GM18868 (cell line): ENCODE results near the gene NPVF.

Experiments
- ATAC-seq: cut with Tn5 transposase; IDR thresholded peaks from one replicate; pipeline ENCODE4 v1.9.1; 2021; ENCODE audit warnings: mild to moderate bottlenecking, moderate library complexity; ENCODE audit not compliant: unreplicated experiment

Gene NPVF

GRCh38 chr7:25235471-25235870 is 7.2 kb upstream of the NPVF start:
- ATAC-seq: no peak

DNA sequence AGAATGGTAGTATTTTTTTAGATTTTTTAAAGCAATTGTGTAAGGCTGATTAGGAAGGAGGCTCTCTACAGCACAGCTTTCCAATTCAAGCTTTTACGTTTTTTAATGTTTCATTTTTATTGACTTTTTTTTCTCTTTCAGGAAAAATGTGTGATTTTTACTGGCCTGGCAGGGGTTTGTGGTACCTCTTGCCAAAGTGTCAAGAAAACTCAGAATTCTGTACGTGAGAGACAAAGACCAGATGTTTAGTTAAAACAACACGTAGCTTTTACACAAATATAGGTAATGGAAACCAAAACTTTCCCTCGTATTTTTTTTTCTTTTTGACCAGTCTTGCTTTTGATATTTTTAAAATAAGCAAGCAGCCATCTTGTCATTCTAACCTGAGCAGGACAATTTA is 6.0 kb upstream of the NPVF start:
- no peak for ATAC-seq

- no peak for ATAC-seq
Measured at GRCh38 chr7:25223206-25223605, 5.1 kb downstream of the NPVF start.

GRCh38 chr7:25222666-25223065 is 5.6 kb downstream of the NPVF start:
- ATAC-seq: no peak

DNA sequence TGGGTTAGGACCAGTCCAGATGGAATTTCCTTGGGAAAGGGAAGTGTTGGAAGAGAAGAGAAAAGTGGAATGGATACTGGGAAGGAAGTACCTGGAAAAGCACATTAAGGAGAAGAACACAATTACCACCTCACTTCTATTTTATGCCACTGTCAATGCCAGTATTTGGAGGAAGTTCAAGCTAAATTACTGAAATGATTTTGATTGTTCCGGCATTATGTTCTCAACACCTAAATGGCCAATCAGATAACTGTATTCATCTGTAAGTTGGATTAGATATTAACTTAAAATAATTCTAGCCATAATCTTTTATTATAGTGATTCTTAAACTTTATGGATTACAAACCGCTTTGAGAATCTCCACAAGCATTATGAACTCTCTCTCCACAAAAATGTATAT is 7.3 kb downstream of the NPVF start:
- ATAC-seq: no peak

GRCh38 chr7:25218191-25218590 is 10.1 kb downstream of the NPVF start:
- ATAC-seq: no peak

DNA sequence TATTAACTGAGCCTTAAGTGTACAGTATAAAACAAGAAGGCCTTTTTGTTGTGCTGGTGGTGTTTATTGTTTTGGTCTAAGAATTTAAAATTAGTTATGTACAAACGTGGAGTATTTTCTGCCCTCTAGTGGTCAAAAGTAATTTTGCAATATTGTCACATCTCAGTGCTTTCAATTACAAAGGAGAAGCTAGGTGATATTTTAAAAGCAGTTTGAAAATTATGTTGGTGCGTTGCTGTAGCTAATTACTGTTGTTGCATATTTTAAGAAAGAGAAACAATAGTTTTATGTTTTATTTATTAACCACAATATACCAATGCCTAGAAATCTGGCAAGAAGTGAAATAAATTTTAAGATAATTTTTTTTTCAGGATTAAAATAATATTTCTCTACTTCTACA is 11.4 kb downstream of the NPVF start:
- no peak for ATAC-seq

GRCh38 chr7:25215694-25216335 is 12.5 kb downstream of the NPVF start:
- ATAC-seq: no peak

- no peak for ATAC-seq
Measured at GRCh38 chr7:25208525-25209221, 19.6 kb downstream of the NPVF start.

DNA sequence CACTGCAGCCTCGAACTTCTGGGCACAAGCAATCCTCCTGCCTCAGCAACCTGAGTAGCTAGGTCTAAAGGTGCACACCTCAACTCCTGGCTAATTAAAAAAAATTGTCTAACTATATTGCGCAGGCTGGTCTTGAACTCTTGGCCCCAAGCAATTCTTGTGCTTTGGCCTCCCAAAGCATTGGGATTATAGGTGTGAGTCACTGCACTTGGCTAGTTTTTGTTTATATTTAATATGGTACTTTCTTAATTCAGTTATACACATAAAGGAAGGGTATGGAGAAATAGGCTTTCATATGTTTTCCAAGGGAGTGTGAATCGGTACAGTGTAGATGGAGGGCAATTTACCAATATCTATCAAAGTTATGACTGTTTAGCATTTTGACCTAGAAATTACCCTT is 20.4 kb downstream of the NPVF start:
- ATAC-seq: no peak

GRCh38 chr7:25206765-25207164 is 21.5 kb downstream of the NPVF start:
- ATAC-seq: no peak

DNA sequence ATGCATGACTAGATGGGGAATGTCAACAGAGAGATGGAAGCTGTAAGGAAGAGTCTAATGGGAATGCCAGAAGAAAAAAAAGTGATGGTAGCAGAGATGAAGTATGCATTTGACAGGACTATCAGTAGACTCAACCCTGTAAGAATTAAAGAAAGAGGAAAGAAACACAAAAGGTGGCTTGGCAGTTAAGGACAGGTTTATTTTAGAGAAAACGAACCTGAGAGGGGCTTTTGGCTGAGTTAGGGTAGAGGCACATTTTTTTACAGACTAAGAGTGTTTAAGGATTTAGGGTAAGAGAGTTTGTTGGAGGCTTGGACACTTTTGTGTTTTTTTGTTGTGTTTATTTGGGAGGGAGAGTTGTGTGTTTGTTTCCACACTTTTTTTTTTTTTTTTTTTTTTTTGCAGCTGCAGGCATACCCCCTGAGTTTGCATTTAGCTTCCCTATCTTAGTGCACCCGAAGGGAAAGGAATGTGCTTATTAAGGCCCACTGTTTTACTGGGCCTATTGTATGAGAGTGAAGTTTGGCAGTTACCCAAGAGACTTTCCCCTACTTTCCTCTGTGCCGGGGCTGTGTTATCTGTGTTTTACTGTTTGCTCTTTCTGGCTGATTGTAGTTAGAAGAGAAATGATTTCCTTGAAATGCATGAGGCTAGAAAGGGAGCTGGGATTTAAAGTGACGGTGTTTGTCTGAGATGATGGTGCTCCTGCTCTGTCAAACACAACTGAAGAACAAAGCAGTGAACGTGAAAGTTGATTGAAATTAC is 32.0 kb downstream of the NPVF start:
- ATAC-seq: no peak

- no peak for ATAC-seq
Measured at GRCh38 chr7:25194036-25194435, 34.2 kb downstream of the NPVF start.

- no peak for ATAC-seq
Measured at GRCh38 chr7:25192043-25192442, 36.2 kb downstream of the NPVF start.

- no peak for ATAC-seq
Measured at GRCh38 chr7:25189197-25189596, 39.1 kb downstream of the NPVF start.

- ATAC-seq: no peak
Measured at GRCh38 chr7:25187932-25188331, 40.4 kb downstream of the NPVF start.

DNA sequence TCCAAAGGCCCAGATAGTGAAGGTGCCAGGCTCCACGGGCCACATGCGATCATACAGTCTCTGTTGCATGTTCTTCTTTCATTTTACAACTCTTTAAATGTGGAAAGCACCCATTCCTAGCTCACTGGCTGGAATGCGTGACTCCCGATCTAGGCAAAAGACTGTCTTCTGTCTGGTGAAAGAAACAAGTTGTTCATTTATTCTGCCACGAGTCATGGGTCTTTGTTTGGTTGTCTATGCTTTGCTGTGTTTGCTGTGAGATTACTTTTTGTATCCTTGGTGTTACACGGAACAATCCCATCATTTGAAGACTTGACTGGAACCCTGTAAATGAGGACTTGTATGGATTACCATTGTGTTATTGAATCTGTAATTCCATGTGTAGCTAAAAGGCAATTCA is 41.9 kb downstream of the NPVF start:
- ATAC-seq: no peak

GRCh38 chr7:25181532-25181931 is 46.8 kb downstream of the NPVF start:
- no peak for ATAC-seq

DNA sequence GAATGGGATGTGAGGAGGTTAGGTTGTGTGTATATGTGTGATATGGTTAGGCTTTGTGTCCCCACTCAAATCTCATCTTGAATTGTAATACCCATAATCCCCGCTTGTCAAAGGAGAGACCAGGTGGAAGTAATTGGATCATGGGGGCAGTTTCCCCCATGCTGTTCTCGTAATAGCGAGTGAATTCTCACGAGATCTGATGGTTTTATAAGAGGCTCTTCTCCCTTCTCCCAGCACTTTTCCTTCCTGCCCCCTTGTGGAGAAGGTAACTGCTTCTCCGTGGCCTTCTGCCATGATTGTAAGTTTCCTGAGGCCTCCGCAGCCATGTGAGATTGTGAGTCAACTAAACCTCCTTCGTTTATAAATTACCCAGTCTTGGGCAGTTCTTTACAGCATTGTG is 47.3 kb downstream of the NPVF start:
- ATAC-seq: no peak

DNA sequence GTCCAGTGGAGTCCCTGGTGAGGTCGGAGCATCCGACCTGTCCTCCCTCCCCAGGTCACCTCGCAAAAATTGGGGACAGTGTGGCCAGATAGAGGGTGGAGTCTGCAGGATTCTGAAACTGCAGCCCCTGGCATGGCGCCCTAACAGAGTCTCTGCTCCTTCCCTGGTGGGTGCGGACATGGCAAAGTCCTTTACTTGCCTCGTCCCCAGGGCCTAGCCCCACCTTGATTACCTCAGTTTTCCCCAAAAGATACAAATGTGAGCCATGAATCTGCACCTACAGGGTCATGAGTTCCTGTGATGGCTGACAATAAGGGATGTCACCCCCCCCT is 47.7 kb downstream of the NPVF start:
- ATAC-seq: peak; percentile 32

- ATAC-seq: peak; percentile 95
Measured at GRCh38 chr7:25179771-25180591, 48.3 kb downstream of the NPVF start.
